Heart right ventricle (tissue), 16 donors: ENCODE results near the gene PINK1. TPM values are rescaled to one million over a fixed set of nuclear protein-coding genes. Genes with fewer than 3 reads are reported as not detected.

Experiments used
- ATAC-seq, 8 donors: fragments of 200-7000 bp; cut with Tn5 transposase; one replicate each; pipeline ENCODE4 v1.9.1; 2020; ENCODE audit warnings: mild to moderate bottlenecking in 8 of 8, moderate library complexity in 8 of 8, moderate number of reproducible peaks in 1 of 8
- DNase-seq, 2 donors: peaks; one replicate each; pipeline ENCODE4 v3.0.0-alpha.2; 2020
- H3K27ac ChIP-seq, 10 donors: fragments of 200-600 bp; sonication (generic) in 2 of 10; one replicate each; pipeline versions ENCODE4 v1.5.0 to v1.8.0; 2020 to 2022; ENCODE audit warnings: mild to moderate bottlenecking in 3 of 10
- H3K27me3 ChIP-seq, 7 donors: fragments of 200-600 bp; one replicate each; pipeline ENCODE4 v1.8.0; 2021 to 2022; ENCODE audit warnings: mild to moderate bottlenecking in 2 of 7
- H3K36me3 ChIP-seq, 9 donors: fragments of 200-600 bp; sonication (generic) in 1 of 9; one replicate each; pipeline versions ENCODE4 v1.5.0 to v1.8.0; 2020 to 2022; ENCODE audit warnings: mild to moderate bottlenecking in 2 of 9
- H3K4me1 ChIP-seq, 9 donors: fragments of 200-600 bp; sonication (generic) in 1 of 9; one replicate each; pipeline versions ENCODE4 v1.5.0 to v1.8.0; 2020 to 2022; ENCODE audit warnings: mild to moderate bottlenecking in 4 of 9
- H3K4me3 ChIP-seq, 10 donors: fragments of 200-600 bp; sonication (generic) in 2 of 10; one replicate each; pipeline versions ENCODE4 v1.5.0 to v1.8.0; 2020 to 2022; ENCODE audit warnings: mild to moderate bottlenecking in 7 of 10, moderate library complexity in 2 of 10
- H3K9me3 ChIP-seq, 11 donors: fragments of 200-600 bp in 10 of 11; sonication (generic) in 2 of 11; one replicate each; pipeline versions ENCODE4 v1.5.0 to v1.8.0; 2013 to 2022; ENCODE audit warnings: mild to moderate bottlenecking in 2 of 11, control low read depth in 1 of 11, moderate library complexity in 1 of 11
- WGBS, 2 donors: extraction: QIAGEN DNeasy Blood & Tissue Kit; methylation state at CpG; one replicate each; pipeline ENCODE4 v1.1.7; 2013; ENCODE audit warnings: inconsistent platforms in 1 of 2; 5-methylcytosine and 5-hydroxymethylcytosine counted together
- intact Hi-C, 10 donors: fragments of 100-400 bp; cut with DNase I; formaldehyde crosslinking; loops; one replicate each; pipeline versions ENCODE4 v1.11.1 to v1.14.2; 2022
- polyA plus RNA-seq, 2 donors: library from polyadenylated mRNA; stranded (reverse); fragments of 200-250 nt; gene quantifications; one replicate each; pipeline ENCODE4 v1.2.3, GENCODE V29; 2013
- total RNA-seq, 10 donors: library from RNA; stranded (reverse); fragmentation: NEBNext Ultra II Directional in 3 of 10; extraction: Animal tissue kit (Norgen Biotek cat#: 25700) in 3 of 10; gene quantifications; one replicate each; pipeline versions ENCODE4 v1.2.1 to v1.2.4, GENCODE V29; 2021 to 2023
- TF ChIP-seq, protein P1 (sequence below), 9 donors: fragments of 200-600 bp; sonication (generic) in 2 of 9; IDR thresholded peaks; one replicate each; pipeline versions ENCODE4 v1.5.0 to v1.8.0; 2021 to 2022; ENCODE audit warnings: antibody characterized with exemption in 9 of 9, mild to moderate bottlenecking in 5 of 9, moderate library complexity in 1 of 9
- donor health status: Arrhythmogenic right ventricular cardiomyopathy.
- donor health status: ischemic (EF 13 %, LVEDD 7.1; RV severe dilation, severe dysfunction).
- donor health status: healthy with polysubstance abuse.
- donor health status: DM: no; HTN: yes; CAD: no.
- donor health status: DM: no; HTN: no; CAD: no.
- donor health status: ischemic (EF 25% LVEDD 6.9; RV normal size, moderate dysfunction).
- donor health status: ischemic (EF 25% LVEDD 5.7; RV mildly dilated, moderate dysfunction).
- donor health status: healthy.
- donor health status: DM: yes; HTN: yes; CAD: no.
- donor health status: Ischemic cardiomyopathy.
- donor health status: ischemic (EF 35%, LVEDD 5.7; RV mildly dilated, moderate dysfunction).
- donor health status: nonischemic (EF 11% LVEDD 7.7; RV severe dilation, severe dysfunction).
- donor health status: DM: yes; HTN: yes; CAD: no.
- donor health status: PGD.
- donor health status: ischemic (EF 29% LVEDD 5.4; RV normal size, mild dysfunction).
- donor health status: nonischemic (EF 23%, LVEDD 6.1; RV moderate dilation, normal function).

Gene PINK1
- total and polyA plus RNA-seq, 12 donors, result 180 to 315 (median 233) TPM

DNA sequence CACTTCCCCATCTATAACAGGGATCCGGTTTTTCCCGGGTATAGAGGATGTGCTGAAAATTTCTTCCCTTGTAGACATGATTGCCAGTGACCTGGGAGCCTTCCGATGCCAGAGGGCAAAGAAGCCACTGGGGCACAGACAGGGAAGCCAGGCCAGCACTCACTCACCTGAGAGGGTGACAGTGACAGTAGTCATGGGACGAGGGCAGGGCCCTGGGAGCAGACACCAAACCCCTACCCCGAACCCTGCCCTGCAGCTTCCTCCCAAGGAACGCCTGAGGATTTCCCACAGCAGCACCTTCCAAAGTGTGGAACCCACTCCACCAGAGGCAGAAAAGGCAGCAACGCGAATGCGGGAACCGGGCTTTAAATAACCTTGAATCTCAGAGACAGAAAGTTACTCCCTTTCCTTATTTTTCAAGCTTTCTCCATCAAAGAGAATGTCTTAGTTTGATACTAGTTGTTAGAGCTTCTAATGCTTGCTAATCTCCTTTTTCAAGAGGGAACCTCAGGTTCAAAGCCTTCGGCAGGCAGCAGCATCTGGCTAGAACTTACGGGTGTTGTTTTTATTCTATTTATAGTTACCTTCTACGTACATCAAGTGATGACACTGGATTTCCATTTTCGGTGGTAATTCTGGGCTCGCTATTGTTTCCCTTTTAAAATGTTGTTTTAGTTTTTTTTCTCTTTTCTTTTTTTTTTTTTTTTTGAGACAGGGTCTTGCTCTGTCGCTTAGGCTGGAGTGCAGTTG lies 25.1 kb downstream of the PINK1 start:
- no peaks in the 10 kb centered on the region for H3K27me3 ChIP-seq
- WGBS, 2 donors, result 68 to 70% methylated on average over 16 of the region's 16 CpGs
- H3K36me3 ChIP-seq, result peaks cover 0 to 66% (median 37%) of the 10 kb centered on the region in 9 donors
- intact Hi-C loops, result no loop called here
- H3K27ac ChIP-seq, result peak overlapping the region; percentile 45 to 77 (median 61)
- H3K4me3 ChIP-seq, result peak overlapping the region in 2 of 10 donors; percentile 6 to 11
- DNase-seq (no peak), ATAC-seq (no peak)
- TF ChIP-seq, protein P1, sequence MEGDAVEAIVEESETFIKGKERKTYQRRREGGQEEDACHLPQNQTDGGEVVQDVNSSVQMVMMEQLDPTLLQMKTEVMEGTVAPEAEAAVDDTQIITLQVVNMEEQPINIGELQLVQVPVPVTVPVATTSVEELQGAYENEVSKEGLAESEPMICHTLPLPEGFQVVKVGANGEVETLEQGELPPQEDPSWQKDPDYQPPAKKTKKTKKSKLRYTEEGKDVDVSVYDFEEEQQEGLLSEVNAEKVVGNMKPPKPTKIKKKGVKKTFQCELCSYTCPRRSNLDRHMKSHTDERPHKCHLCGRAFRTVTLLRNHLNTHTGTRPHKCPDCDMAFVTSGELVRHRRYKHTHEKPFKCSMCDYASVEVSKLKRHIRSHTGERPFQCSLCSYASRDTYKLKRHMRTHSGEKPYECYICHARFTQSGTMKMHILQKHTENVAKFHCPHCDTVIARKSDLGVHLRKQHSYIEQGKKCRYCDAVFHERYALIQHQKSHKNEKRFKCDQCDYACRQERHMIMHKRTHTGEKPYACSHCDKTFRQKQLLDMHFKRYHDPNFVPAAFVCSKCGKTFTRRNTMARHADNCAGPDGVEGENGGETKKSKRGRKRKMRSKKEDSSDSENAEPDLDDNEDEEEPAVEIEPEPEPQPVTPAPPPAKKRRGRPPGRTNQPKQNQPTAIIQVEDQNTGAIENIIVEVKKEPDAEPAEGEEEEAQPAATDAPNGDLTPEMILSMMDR (IDR thresholded peaks at IDR 0.05), result no peak
- no peaks in the 10 kb centered on the region for H3K9me3 ChIP-seq
- H3K4me1 ChIP-seq, result peaks cover 8 to 70% (median 40%) of the 10 kb centered on the region in 9 donors

DNA sequence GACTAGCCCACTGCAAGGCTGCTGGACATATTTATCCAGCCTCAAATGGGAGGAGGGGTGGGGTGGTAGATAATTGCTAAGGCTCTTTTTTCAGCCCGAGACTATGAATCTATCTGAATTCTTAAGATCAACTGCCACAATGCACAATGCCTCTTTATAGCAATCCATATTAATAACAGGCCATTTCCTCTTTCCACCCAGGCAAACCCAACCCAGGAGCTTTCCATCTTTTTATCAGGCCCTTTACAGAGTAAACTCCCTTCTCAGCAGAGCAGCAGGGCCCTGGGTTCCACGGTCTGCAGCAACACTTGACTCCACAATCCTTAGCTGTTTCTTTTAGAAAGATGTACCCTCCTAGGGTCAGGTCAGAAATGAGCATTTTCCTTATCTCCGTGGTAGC lies 27.1 kb downstream of the PINK1 start:
- DNase-seq (no peak), ATAC-seq (no peak)
- H3K36me3 ChIP-seq, result peaks cover 0 to 52% (median 17%) of the 10 kb centered on the region in 9 donors
- H3K4me1 ChIP-seq, result peaks cover 4 to 62% (median 42%) of the 10 kb centered on the region in 9 donors
- H3K27me3 ChIP-seq, result no peaks in the 10 kb centered on the region
- intact Hi-C loops, result no loop called here
- peak overlapping the region in 7 of 10 donors; percentile 74 to 94 (median 91) for H3K27ac ChIP-seq
- TF ChIP-seq, protein P1 (IDR thresholded peaks at IDR 0.05), result no peak
- H3K9me3 ChIP-seq, result no peaks in the 10 kb centered on the region
- 19 to 21% methylated on average over 3 of the region's 3 CpGs for WGBS, 2 donors
- H3K4me3 ChIP-seq, result peak overlapping the region; percentile 65 to 97 (median 82)

DNA sequence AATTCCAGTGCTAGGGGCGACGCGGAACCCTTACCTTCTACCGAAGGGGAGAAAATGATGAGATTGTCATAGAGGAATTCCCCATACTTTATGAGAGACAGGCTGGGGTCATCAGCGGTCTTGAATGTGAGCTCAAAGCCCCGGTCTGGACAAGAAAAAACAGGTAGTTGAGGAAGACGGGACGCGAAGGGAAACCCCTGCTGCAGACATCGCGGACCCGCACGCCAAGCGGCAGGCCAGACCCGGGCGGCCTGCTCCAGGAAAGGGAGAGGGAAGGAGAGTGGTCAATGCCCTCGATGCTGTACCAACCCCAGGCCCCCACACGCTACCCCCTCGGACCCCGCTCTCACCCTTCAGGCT lies 27.6 kb downstream of the PINK1 start:
- peak in 7 of 8 donors; percentile 0 to 15 (median 2) for ATAC-seq
- H3K27ac ChIP-seq, result peak overlapping the region in 9 of 10 donors; percentile 74 to 94 (median 90)
- TF ChIP-seq, protein P1 (IDR thresholded peaks at IDR 0.05), result no peak
- no peaks in the 10 kb centered on the region for H3K27me3 ChIP-seq
- WGBS, 2 donors, result 0 to 1% methylated on average over 20 of the region's 20 CpGs
- H3K36me3 ChIP-seq, result peaks cover 0 to 48% (median 12%) of the 10 kb centered on the region in 9 donors
- no peak for DNase-seq
- intact Hi-C loops, result no loop called here
- peak overlapping the region; percentile 65 to 97 (median 82) for H3K4me3 ChIP-seq
- H3K4me1 ChIP-seq, result peaks cover 4 to 67% (median 47%) of the 10 kb centered on the region in 9 donors
- H3K9me3 ChIP-seq, result no peaks in the 10 kb centered on the region

DNA sequence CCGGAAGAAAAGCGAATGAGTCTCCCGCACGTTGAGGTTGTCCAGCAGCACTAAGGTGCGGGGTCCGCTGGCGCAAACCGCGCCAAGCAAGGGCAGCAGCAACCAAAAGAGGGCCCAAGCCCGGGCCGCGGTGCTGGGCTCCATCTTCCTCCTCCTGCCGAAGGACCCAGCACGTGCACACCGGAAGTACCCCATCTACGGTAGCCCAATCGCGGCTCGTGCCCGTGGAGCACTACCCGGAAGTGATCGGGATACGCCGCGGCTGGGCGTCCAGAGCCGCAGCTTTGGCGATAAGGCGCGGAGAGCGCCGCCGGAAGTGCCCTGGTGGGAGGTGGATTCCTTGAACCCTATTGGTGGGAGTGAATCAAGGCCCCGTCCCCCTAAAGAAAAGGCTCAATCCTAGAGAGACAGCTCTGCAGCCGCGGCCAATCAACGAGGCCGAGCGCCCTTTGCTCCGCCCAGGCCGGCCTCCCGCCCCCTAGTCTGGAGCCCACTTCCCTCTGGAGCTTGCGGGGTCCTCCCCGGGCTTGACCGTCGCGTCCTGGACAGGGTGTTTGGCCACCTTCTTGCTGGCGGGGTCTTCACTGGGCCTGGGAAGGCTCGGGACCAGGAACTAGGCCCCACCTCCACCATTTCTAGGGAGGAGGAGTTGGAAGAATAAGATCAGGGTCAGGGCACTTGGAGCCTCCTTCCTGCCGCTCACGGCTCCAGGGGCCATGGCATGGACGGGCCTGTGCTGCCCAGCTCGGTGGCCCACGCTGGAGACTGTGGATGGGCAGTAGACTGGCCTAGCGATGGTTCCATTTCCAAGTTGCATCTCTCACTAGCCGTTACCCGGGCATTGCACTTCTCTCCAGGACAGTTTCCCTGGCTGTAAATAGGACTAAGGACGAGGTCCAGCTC lies 28.2 kb downstream of the PINK1 start, which contains the start of gene DDOST:
Gene DDOST (minus strand): TSS at position 163 of the 903 bp plus-strand sequence. CDS start 19 bp downstream, at position 144.
- TF ChIP-seq, protein P1 (IDR thresholded peaks at IDR 0.05), result peak in 8 of 9 donors; percentile 18 to 79 (median 50)
- intact Hi-C loops, result no loop called here
- peaks cover 4 to 65% (median 44%) of the 10 kb centered on the region in 9 donors for H3K4me1 ChIP-seq
- peak within 1 kb of the TSS; percentile 70 to 94 (median 90) for H3K27ac ChIP-seq
- WGBS, 2 donors, result 1 to 2% methylated on average over 58 of the region's 58 CpGs
- H3K36me3 ChIP-seq, result peaks cover 0 to 41% (median 8%) of the 10 kb centered on the region in 9 donors
- no peaks in the 10 kb centered on the region for H3K27me3 ChIP-seq
- DNase-seq (peak; percentile 96), ATAC-seq (peak; percentile 94 to 97 (median 96))
- H3K9me3 ChIP-seq, result no peaks in the 10 kb centered on the region
- H3K4me3 ChIP-seq, result peak within 1 kb of the TSS; percentile 65 to 97 (median 82)
